Stimulated activated CD8-positive, alpha-beta memory T cell treated with anti-CD3 and anti-CD28 coated beads, Interleukin-12 subunit alpha, Interleukin-12 subunit beta, amount 100 ng/mL, for 4 hours (primary cell): ENCODE measurements around the gene MS4A4E.
"Not testable (repeated sequence)": the region's sequence is repeated elsewhere in the genome, so short reads cannot be mapped to it uniquely, and the experiment has no call there.

ENCODE experiments used
- DNase-seq: peaks from one replicate; pipeline ENCODE4 v3.0.0-alpha.2; 2020; ENCODE audit warnings: low read depth

Gene MS4A4E

DNA sequence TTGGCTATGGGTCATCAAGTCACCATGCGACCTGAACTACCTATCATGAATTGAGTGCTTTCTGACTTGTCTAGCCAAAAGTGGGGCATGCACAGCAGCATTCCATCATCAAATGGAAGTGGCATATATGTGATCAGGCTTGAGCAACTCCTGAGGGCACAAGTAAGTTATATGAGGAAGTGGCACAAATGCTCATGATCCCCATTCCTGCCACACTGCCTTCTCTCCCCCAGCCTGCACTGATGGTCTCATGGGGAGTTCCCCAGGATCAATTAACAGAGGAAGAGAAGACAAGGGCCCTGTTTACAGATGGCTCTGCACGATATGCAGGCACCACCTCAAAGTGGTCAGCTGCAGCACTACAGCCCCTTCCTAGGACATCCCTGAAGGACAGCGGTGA, 21.8 kb downstream of the MS4A4E start:
- no peak for DNase-seq

DNA sequence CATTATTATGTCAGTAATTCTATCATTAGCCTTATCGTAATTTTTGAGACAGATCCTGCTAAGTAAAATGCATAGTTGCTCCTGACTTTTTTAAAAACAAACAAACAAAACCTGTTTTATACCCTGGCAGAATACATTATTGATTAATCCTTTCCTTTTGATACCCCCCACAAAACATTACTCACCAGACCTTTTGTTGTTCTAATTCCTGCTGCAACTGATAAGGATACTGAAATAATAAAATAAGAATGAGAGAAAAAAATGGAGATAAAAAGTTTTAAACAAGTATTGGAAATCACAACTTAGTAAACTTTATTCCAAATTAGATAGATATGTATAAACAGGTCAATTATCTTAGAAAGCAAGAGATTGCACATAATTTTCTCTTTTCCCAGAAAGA, 28.6 kb downstream of the MS4A4E start:
- no peak for DNase-seq

GRCh38 chr11:60211206-60211605, 31.7 kb downstream of the MS4A4E start:
- no peak for DNase-seq

GRCh38 chr11:60209977-60210376, 33.0 kb downstream of the MS4A4E start:
- DNase-seq = no peak

DNA sequence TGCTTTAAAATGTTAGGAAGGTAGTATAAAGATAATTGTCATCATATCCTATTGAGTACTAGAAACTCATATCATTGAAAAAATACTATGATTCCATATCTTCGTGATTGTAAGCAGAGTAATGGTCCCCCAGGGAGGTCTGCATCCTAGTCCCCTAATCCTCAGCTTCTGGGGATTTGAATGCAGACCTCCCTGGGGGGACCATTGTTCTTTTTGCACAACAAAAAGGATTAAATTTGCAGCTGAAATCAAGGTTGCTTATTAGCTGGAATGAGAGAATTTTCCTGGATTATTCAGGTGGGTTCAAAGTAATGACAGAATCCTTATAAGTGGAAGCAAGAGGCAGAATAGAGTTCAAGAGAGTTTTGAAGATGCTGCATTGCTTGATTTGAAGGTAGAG, 34.0 kb downstream of the MS4A4E start:
- DNase-seq = no peak

GRCh38 chr11:60208146-60208895, 34.6 kb downstream of the MS4A4E start:
- DNase-seq = no peak

DNA sequence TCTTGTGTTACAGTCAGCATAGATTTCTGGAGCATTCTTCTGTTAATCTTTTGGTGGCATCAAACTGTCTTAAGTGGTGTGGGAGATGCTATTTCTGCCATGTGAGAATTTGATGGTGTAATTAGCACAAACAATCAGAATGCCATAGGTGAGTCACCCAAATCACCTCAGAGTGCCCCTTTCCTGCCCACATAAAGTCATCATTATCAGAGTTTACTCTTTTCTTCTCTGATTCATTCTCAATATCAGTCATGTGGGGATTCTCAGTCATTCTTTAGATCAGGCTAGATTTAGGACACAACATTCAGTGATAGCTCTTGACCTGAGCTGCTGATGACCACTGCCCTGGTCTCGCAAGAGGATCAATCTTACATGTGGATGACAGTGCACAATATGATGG, 36.3 kb downstream of the MS4A4E start:
- no peak for DNase-seq

GRCh38 chr11:60204922-60205321, 38.0 kb downstream of the MS4A4E start:
- no peak for DNase-seq

GRCh38 chr11:60201334-60201733, 41.6 kb downstream of the MS4A4E start:
- not testable (repeated sequence) for DNase-seq

DNA sequence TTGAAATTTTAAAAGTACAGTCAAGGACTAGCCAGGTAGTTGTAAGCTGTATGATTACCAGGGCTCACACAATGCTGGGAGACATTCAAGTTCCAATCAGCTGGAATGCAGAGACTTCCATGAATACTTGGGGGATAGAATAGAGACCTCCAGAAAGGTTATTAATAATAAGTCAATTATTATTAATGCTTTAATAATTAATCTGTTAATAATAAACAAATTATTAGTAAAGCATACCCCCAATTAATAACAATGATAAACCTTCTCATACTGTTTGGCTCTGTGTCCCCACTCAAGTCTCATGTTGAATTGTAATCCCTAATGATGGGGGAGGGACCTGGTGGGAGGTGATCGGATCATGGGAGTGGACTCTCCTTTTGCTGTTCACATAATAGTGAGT, 45.5 kb downstream of the MS4A4E start:
- DNase-seq = no peak

DNA sequence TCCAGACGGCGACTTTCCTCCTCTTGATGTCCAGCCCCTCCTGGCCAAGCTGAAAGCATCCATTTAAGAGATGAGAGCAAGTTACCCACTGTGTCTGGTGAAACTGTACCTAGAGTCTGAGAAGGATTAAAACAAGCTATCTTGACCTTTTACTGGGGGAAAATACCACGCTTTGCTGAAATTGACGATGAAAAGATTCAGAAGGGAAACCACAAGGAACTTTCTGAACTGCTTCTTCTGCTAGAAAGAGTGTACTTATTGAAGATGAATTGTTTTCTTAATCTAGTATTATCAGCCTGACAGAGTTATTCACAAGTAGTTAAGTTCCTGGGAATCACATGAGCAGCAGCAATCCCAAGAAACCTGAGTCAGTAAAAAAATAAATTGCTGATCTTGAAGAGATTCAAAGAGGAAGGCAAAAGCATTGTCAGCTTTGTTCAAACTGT, 47.0 kb downstream of the MS4A4E start:
- DNase-seq = no peak

DNA sequence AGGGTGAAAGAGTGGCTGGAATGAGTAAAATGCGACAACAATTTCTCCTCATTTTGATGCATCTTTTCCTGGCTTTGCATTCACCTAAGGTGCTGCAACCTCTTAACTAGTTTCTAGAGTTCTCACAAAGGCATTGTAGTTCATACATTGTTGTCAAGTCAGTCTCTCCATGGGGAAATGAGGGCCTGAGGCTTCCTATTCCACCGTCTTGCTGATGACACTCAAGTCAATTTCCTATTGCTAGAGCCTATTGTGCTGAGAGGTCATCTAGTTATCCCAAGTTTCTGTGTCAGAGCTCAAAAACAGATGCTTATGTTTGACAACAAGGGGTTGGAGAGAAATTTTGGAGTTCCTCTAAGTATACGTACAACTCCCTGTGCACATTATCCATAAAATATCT, 48.4 kb downstream of the MS4A4E start:
- DNase-seq = no peak

GRCh38 chr11:60193687-60194433, 49.1 kb downstream of the MS4A4E start:
- no peak for DNase-seq

GRCh38 chr11:60192564-60192963, 50.4 kb downstream of the MS4A4E start:
- DNase-seq = not testable (repeated sequence)

GRCh38 chr11:60188481-60188880, 54.5 kb downstream of the MS4A4E start:
- DNase-seq = not testable (repeated sequence)

- not testable (repeated sequence) for DNase-seq
Observed at GRCh38 chr11:60186128-60186527, 56.8 kb downstream of the MS4A4E start.

GRCh38 chr11:60185512-60185827, 57.5 kb downstream of the MS4A4E start:
- not testable (repeated sequence) for DNase-seq

DNA sequence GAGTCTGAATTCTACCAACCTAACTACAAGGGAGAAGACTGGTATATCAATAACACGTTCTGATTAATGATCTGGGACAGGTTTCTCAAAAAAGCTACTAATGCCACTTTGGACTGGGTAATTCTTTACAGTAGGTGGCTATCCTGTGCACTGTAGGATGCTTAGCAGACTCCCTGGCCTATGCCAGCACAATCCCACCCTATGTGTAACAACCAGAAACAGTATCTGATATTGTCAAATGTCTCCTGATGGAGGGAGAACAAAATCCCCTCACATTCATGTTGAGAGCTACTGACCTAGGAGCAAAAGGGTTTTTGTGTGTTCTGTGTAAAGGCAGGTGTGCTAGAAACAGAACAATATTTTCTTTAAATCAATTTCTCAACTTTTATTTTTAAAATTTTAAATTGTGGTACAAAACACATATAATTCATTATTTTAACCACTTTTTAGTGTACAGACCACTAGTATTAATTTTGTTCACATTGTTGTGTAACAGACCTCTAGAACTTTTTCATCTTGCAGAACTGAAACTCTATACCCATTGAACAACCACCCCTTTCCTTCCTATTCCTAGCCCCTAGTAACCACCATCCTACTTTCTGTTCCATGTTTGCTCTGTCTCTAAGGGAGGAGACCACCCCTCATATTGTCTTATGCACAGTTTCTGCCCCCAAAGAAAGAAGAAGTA, 58.0 kb downstream of the MS4A4E start:
- DNase-seq = no peak

DNA sequence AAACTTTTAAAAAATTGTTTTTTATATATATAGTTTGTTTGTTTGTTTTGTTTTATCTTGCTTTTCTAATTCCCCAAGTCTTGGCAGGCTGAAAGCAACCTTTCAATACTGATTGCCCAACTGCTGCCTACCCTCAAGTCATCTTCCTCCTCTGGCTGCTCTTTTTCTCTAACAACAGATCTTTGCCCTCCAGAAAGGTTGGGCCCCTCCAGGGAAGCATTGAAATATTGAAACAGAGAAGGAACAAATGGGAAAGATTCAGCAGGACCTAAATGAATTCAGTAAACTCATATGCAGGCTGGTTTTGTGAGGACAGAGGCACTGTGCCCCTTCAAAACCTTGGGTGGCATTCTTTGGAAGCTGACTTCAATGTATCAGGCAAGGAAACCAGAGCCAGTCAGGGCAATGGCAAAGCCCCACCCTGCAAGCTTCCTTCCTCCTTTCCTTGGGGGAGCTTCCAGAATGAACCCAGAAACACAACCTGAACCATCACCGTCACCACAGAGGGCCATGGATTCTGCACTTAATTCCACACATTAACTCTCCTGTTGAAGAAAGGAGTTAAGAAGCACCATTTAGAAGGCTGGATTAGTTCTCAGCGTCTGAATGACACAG, 59.2 kb downstream of the MS4A4E start:
- no peak for DNase-seq

- DNase-seq = no peak
Observed at GRCh38 chr11:60182541-60183330, 60.2 kb downstream of the MS4A4E start, which contains the start of gene MS4A6A. Gene MS4A6A (minus strand): TSS chr11:60183083. CDS start chr11:60181727, 1,356 bp downstream.

GRCh38 chr11:60175860-60176275, 67.1 kb downstream of the MS4A4E start:
- DNase-seq = no peak

DNA sequence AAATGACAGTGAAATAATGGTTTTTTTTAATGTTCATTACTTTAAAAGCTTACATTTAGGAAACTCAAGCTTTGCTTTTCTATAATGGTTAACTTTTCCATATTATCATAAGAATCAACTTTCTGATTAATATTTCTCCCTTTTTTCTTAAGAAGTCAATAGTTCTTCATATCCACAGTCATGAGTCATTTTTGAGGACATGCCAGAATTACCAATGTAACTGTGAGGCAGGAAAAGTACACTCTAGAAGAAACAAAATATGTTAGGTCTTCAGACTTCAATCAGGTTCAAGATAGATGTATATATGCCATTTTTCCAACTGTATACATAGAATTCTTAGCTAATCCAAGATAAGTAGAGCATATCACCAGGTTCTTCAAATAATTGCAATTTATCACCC, 70.9 kb downstream of the MS4A4E start:
- no peak for DNase-seq
